ENCODE measurements around the gene CTCFL. TPM values are rescaled to one million over a fixed set of nuclear protein-coding genes. Genes with fewer than 3 reads are reported as not detected.

Gene CTCFL
- polyA plus RNA-seq, 1 experiment = not detected

DNA sequence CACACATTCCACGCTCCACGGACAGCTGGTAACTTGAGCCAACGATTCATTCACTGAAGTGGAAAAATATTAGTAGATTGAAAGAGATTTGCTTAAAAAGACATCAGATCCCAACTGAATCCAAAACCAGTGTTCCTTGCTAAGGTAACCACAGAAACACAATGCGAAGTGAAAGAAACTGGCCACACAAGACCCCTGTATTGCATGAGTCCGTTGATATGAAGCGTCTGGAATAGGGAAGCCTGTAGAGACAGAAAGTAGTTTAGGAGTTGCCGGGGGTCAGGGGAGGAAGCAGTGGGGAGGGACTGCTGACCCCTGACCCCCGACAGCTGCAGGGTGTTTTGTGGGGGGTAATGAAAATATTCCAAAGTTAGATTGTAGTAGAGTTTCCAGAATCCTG, 46.0 kb upstream of the CTCFL start:
- Histone ChIP-seq H3K27me3 (ENCODE audit: control insufficient read depth, insufficient read depth, low read length) (peaks cover 6% of the 10 kb centered on the region), H3K4me3 (ENCODE audit: low read depth, low read length) (no peak overlapping the region), H3K36me3 (ENCODE audit: control insufficient read depth, insufficient read depth, low read length) (no peaks in the 10 kb centered on the region)
- CTCF ChIA-PET = interaction anchor here (0.6 to 1.9 kb wide), 4 partner anchors 11 to 39 kb away, joined by 3 to 4 read pairs (median 4); no protein-coding TSS in a partner anchor
- DNase-seq (ENCODE audit: low read depth) = no peak
- POLR2A ChIA-PET = no interaction called here
- TF ChIP-seq, protein P1, sequence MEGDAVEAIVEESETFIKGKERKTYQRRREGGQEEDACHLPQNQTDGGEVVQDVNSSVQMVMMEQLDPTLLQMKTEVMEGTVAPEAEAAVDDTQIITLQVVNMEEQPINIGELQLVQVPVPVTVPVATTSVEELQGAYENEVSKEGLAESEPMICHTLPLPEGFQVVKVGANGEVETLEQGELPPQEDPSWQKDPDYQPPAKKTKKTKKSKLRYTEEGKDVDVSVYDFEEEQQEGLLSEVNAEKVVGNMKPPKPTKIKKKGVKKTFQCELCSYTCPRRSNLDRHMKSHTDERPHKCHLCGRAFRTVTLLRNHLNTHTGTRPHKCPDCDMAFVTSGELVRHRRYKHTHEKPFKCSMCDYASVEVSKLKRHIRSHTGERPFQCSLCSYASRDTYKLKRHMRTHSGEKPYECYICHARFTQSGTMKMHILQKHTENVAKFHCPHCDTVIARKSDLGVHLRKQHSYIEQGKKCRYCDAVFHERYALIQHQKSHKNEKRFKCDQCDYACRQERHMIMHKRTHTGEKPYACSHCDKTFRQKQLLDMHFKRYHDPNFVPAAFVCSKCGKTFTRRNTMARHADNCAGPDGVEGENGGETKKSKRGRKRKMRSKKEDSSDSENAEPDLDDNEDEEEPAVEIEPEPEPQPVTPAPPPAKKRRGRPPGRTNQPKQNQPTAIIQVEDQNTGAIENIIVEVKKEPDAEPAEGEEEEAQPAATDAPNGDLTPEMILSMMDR (IDR thresholded peaks at IDR 0.05; ENCODE audit: insufficient read depth, low read depth, low read length) = no peak

DNA sequence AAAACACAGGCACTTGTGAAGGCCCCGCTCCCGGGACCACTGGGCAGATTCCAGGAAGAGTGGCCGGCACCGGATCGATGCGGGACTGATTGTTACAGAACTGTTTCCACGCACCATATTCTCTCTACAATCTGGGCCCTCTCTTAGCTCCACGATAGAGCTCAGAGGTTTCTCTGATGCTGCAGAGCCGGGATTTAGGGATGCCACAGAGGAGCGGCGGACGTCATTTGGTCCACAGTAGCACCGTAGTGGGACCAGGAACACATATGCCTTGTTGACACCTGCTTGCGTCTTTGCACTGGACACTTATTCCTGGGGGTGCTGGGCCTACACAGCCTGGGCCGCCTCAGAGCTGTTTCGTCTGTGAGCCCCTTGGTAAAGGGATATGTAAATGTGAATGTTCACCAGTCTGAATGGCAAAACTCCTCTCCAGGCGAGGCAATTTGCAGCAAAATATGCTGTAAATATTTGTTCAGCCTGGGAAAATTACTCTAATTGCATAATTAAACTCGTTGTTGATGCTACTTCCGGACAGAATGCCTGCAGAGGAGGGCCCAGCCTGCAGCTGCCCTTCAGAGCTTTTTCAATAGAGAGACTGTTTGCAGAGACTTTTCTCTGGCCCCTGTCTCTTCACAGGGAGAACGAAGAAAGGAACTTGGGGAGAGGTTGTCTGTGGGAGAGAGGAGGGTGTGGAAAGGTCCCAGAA, 45.4 kb upstream of the CTCFL start:
- peaks cover 6% of the 10 kb centered on the region for H3K27me3 ChIP-seq (ENCODE audit: control insufficient read depth, insufficient read depth, low read length)
- H3K36me3 ChIP-seq (ENCODE audit: control insufficient read depth, insufficient read depth, low read length) = no peaks in the 10 kb centered on the region
- no peak for DNase-seq (ENCODE audit: low read depth)
- TF ChIP-seq, protein P1 (IDR thresholded peaks at IDR 0.05; ENCODE audit: insufficient read depth, low read depth, low read length) = no peak
- POLR2A ChIA-PET = no interaction called here
- CTCF ChIA-PET = interaction anchor here (1.2 to 1.9 kb wide), 3 partner anchors 11 to 23 kb away, joined by 3 to 4 read pairs (median 4); no protein-coding TSS in a partner anchor
- H3K4me3 ChIP-seq (ENCODE audit: low read depth, low read length) = no peak overlapping the region

DNA sequence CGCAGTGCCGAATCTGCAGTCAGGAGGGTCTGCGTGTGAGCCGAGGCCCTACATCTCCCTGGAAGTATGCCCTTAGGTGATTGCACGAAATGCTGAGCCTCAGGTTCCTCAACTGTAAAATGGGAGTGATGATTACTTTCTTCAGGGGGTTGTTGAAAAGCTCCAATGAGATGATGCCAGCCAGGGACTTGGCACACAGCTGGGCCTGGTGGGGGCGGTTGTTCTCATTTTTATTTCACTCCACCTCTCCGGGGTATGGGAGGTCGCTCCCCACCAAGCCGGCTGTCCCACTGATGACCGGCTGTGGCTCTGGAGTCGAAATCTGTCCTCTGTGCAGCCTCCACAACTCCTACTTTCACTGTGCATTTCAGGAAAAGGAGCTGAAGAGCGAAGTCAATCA, 44.0 kb upstream of the CTCFL start:
- peaks cover 5% of the 10 kb centered on the region for H3K27me3 ChIP-seq (ENCODE audit: control insufficient read depth, insufficient read depth, low read length)
- H3K36me3 ChIP-seq (ENCODE audit: control insufficient read depth, insufficient read depth, low read length) = no peaks in the 10 kb centered on the region
- no peak for DNase-seq (ENCODE audit: low read depth)
- ChIA-PET CTCF (interaction anchor here (0.9 to 1.6 kb wide), 4 partner anchors 13 to 631 kb away, joined by 3 to 4 read pairs (median 3); no protein-coding TSS in a partner anchor), POLR2A (no interaction called here)
- TF ChIP-seq, protein P1 (IDR thresholded peaks at IDR 0.05; ENCODE audit: insufficient read depth, low read depth, low read length) = no peak
- H3K4me3 ChIP-seq (ENCODE audit: low read depth, low read length) = no peak overlapping the region

DNA sequence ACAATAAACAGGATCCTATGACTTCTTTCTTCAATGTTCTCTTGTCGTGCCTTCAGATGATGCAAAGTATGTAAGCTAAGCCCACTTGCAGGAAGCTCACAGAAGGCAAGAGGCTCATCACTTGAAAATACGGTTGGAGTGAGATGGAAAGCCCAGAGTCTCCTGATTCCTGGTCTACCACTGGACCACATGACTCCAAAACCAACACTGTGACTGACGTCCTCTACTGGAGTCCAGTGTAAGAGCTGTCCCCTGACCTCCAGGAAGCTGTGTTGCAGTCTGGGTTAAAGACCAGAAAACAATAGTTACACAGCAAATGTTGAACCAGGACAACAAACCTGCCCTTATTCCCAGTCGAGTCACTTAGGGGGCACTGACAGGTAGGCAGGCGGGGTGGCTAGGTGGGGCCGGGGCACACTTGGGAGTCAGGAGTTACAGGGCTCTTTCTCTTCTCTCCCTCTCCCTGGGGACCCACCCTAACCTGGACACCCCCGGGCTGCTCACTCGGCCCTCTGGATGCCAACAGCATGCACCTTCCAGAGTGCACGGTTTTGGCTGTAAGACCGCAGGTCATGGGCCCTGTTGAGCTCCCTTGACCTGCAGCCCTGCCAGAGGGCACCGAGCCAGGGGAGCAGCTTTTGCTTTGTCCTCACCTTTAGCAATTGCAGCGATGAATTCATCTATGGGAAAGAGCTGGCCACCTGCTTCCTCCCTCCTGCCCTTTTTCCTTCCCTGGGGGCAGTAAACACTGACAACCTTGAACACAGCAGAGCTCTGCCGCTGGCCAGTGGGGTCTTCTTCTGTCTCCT, 43.4 kb upstream of the CTCFL start:
- peaks cover 3% of the 10 kb centered on the region; the same call in 1 of the 2 replicates for H3K27me3 ChIP-seq (ENCODE audit: control insufficient read depth, insufficient read depth, low read length)
- no peak for DNase-seq (ENCODE audit: low read depth)
- CTCF ChIA-PET = interaction anchor here (0.9 to 1.6 kb wide), 4 partner anchors 14 to 632 kb away, joined by 3 to 4 read pairs (median 3); no protein-coding TSS in a partner anchor
- no peaks in the 10 kb centered on the region for H3K36me3 ChIP-seq (ENCODE audit: control insufficient read depth, insufficient read depth, low read length)
- POLR2A ChIA-PET = no interaction called here
- H3K4me3 ChIP-seq (ENCODE audit: low read depth, low read length) = no peak overlapping the region
- TF ChIP-seq, protein P1 (IDR thresholded peaks at IDR 0.05; ENCODE audit: insufficient read depth, low read depth, low read length) = no peak
